IPS DF 19.7 (cell line): ENCODE results near the gene C11orf86.
A peak's percentile ranks its signal among the peaks of the same experiment; 100 is the strongest.
"Not testable (repeated sequence)": the region's sequence is repeated elsewhere in the genome, so short reads cannot be mapped to it uniquely, and the experiment has no call there.

Experiments
- DNase-seq: peaks from one replicate; pipeline ENCODE4 v3.0.0-alpha.2; 2013; ENCODE audit warnings: low read depth, low spot score

Gene C11orf86

DNA sequence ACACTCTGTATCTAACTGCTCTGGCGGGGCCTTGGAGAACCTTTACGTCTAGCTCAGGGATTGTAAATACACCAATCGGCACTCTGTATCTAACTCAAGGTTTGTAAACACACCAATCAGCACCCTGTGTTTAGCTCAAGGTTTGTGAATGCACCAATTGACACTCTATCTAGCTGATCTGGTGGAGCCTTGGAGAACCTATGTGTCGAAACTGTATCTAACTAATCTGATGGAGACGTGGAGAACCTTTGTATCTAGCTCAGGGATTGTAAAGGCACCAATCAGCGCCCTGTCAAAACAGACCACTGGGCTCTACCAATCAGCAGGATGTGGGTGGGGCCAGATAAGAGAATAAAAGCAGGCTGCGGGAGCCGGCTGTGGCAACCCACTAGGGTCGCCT, 14.3 kb downstream of the C11orf86 start:
- DNase-seq, result not testable (repeated sequence)

DNA sequence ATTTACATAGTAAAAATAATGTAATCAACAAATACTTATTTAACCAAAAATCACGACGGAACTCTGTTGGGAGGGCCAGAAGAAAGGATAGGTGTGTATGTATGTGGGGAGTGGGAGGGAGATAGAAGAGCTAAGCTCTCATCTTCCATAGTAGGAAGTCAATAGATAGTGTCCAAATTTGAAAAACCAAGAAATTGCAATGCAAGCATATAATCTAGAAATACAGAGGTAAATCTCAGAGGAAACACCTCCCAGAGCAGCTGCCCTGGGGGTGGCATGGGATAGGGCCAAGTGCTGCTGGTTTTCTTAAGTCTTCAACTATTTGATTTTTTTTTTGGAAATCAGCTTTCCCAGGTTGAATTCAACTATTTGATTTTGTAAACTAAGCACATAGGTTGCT, 16.9 kb downstream of the C11orf86 start:
- DNase-seq, result no peak

GRCh38 chr11:66996609-66997273, 21.6 kb downstream of the C11orf86 start:
- no peak for DNase-seq

GRCh38 chr11:66999555-66999954, 24.5 kb downstream of the C11orf86 start:
- DNase-seq, result no peak

DNA sequence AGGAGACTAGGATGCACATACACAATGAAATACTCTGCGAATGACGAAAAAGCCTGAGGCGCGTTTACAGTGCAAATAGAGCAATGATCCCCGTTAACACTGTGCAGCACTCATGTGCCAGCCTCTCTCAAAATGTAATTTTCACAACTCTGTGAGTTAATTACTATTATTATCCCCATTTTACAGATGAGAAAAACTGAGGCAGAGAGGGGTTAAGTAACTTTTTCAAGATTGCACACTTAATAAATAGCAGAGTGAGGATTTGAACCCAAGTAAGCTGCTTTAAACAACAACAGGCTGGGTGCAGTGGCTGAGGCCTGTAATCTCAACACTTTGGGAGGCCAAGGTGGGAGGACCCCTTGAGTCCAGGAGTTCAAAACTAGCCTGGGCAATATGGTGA, 26.2 kb downstream of the C11orf86 start:
- no peak for DNase-seq

- peak; percentile 69 for DNase-seq
Observed at GRCh38 chr11:67002297-67002913, 27.3 kb downstream of the C11orf86 start.

- no peak for DNase-seq
Observed at GRCh38 chr11:67002921-67003411, 27.9 kb downstream of the C11orf86 start.

DNA sequence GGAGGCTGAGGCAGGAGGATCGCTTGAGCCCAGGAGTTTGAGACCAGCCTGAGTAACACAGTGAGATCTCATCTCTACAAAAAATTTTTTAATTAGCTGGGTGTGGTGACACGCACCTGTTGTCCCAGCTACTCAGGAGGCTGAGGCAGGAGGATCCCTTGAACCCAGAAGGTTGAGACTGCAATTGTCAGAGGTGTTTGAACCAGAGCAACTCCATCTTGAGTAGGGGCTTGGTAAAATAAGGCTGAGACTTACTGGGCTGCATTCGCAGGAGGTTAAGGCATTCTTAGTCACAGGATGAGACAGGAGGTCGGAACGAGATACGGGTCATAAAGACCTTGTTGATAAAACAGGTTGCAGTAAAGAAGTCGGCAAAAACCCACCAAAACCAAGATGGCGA, 30.1 kb downstream of the C11orf86 start:
- DNase-seq, result not testable (repeated sequence)

GRCh38 chr11:67006029-67006884, 31.2 kb downstream of the C11orf86 start:
- DNase-seq, result peak; percentile 92

- no peak for DNase-seq
Observed at GRCh38 chr11:67007126-67007525, 32.0 kb downstream of the C11orf86 start.

DNA sequence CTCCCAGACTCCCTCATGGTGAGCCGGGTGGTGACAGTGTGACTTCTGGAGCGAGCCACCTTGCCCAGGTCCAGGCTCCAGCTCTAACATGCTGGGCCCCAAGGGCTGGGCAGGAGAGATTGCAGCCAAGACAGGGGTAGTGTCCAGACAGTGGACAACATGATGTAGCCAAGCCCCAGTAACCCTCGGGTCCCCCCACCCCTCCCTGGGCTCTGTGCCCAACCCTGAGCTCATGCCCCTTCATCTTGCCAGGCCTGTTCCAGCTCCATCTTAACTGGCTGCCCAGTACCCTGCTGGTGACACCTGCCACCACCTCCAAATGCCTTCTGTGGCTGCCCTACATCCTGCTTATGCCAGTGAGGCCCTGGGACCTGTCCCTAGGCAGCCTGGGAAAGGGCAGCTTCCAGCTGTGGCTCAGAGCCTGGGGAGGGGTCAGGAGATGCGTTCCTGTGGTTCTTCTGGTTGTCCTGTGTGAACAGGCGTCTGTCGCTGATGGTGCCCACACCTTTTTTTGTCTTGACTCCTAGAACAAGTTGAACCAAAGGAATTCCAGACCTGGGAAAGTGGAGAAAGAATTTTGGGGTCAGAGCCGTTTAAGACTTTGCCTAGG, 35.3 kb downstream of the C11orf86 start:
- DNase-seq, result no peak

GRCh38 chr11:67013511-67014045, 38.5 kb downstream of the C11orf86 start:
- DNase-seq, result no peak

DNA sequence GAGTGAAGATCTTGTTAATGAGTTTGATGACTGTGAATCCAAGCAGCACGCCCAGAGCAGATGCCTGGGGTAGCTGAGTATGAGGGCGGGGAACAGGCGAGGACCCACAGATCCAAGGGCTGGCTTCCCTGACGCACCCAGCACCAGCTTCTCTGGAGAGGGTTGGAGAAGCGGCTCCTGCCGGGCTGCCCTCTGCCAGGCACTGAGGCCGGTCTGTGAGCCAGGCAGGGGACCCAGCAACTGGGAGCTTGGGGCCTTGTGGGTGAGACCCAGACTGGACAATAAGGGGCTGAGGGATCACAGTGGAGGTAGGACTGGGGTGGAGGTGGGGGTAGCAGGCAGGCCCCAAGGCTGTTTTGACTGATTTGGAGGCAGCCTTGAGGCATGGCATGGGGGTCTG, 39.2 kb downstream of the C11orf86 start:
- no peak for DNase-seq

GRCh38 chr11:67015048-67015447, 39.9 kb downstream of the C11orf86 start:
- no peak for DNase-seq

DNA sequence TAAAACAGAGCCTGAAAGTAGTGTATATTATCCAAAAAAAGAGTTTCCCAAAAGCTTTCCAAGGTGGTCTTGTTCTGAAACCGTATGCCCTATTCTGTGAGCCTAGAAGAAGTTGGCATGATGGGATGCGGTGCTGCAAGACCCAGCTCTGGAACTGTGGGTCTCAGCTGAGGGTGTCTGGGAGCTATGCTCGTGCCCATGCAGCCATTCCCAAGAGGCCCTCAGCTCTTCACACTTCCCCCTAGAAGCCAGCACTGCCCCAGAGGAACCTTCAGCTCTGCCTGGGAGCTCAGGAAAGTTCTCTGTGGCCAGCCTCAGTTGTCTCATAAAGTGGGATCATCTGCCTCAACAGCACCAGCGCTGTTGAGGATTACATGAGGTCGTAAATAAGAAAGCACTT, 41.4 kb downstream of the C11orf86 start:
- no peak for DNase-seq

- no peak for DNase-seq
Observed at GRCh38 chr11:67020949-67021348, 45.8 kb downstream of the C11orf86 start.

GRCh38 chr11:67022341-67022933, 47.3 kb downstream of the C11orf86 start:
- DNase-seq, result no peak

DNA sequence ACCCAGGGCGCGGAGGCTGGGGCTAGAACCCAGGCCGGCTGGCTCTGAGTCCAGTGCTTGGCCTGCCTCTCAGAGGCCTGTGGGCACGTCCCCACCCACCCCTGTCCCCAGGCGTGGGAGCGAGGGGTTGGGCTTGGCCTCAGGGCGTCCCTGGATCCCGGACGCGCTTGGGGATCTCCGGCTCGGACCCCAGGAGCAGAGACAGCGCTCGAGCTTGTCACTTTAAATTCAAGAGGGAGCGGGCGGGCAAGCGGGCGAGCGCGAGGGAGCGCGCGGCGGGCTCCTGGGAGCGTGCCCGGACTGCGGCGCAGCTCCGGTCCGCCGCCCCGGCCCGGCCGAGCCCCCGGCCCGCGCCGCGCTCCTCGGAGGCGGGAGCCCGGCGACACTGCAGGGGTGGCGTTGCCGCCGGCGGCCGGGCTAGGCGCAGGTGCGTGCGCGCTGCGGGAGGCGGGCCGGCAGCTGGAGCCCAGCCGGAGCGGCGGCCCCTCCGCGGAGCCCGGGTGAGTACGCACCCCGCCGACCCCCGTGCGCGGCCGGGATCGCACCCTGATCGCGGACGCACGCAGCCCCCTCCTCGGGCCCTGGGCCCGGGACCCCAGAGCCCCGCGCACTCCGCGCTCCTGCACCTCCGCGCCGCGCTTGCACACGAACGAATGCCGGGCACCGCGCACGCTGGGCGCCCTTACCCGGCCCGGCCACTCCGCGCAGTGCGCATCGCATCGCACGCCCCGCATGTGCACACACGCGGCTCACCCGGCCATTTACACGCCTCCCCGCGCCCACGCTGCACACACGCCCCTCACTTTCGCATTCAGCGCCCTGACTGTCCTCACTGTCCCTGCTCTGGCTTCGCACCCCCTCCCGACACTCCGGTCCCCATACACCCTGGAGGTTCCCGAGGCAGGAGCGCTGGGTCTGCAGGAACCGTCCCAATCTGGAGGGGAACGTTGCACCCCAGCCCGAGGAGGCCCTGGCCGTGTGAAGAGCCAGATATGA, 48.2 kb downstream of the C11orf86 start, which contains the start of gene SYT12:
Gene SYT12 (plus strand): TSS at position 174 of the 996 bp plus-strand sequence. CDS start 7,011 bp downstream, outside the sequence.
- DNase-seq, result no peak

GRCh38 chr11:67023957-67024353, 48.9 kb downstream of the C11orf86 start:
- DNase-seq, result no peak

DNA sequence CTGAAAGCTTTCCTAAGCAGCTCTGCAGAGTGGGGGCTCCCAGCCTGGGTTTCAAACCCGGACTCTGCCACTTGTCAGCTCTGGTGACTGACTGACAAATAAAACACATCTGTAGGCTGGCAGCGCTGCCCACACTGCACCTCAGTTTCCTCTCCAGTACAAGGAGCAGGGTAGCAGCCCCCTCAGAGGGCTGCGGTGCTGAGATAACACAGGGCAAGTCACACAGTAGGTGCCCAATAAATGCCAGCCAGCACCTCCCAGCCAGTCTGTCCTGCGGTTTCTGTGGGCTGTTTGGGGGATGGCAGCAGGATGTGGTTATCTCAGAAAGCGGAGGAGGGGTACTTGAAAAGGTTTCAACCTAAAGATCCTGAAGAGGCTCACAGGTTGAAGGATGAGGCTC, 49.3 kb downstream of the C11orf86 start:
- no peak for DNase-seq
